ENCODE measurements around the gene FLRT1. TPM values are rescaled to one million over a fixed set of nuclear protein-coding genes. Genes with fewer than 3 reads are reported as not detected.

FLRT1 gene
- polyA plus RNA-seq, 2 of the 4 experiments (the other 2 are of a cell fraction), result 0.10 to 0.31 TPM

GRCh38 chr11:64058494-64058893 is 22.8 kb downstream of the FLRT1 start:
- Histone ChIP-seq H3K4me3 (no peak overlapping the region), H3K4me1 (peaks cover 8% of the 10 kb centered on the region; the same call in 2 of the 3 replicates), H3K27ac (no peak overlapping the region), H3K9me3 (no peaks in the 10 kb centered on the region), H3K4me2 (no peak overlapping the region)
- FAIRE-seq (no peak), DNase-seq (ENCODE audit: low read depth in 1 of 2, low spot score in 1 of 2) (no peak), ATAC-seq (no peak)
- ChIA-PET POLR2A (no interaction called here), CTCF (interaction anchor here (0.7 kb wide), 1 partner anchor 10 kb away, joined by 3 read pairs; no protein-coding TSS in a partner anchor)
- no peak for TF ChIP-seq EHF (CRISPR knock-in tag; IDR thresholded peaks at IDR 0.05)
- no peak for TF ChIP-seq ZC3H11A (IDR thresholded peaks at IDR 0.05)
- TF ChIP-seq CBX8 (IDR thresholded peaks at IDR 0.05), result no peak
- TF ChIP-seq JUN (IDR thresholded peaks at IDR 0.05), result no peak
- TF ChIP-seq EP300 (IDR thresholded peaks at IDR 0.05), result no peak
- TF ChIP-seq BCL3 (IDR thresholded peaks at IDR 0.05), result no peak
- TF ChIP-seq RNF2 (IDR thresholded peaks at IDR 0.05; ENCODE audit: borderline replicate concordance, low read depth), result no peak
- no peak for TF ChIP-seq HOXB5 (CRISPR knock-in tag; IDR thresholded peaks at IDR 0.05)
- no peak for TF ChIP-seq TFCP2L1 (CRISPR knock-in tag; IDR thresholded peaks at IDR 0.05)
- TF ChIP-seq POLR2A (IDR thresholded peaks at IDR 0.05; ENCODE audit: low read length), result no peak
- TF ChIP-seq MAZ (IDR thresholded peaks at IDR 0.05; ENCODE audit: borderline replicate concordance, low read depth, low read length), result no peak
- TF ChIP-seq CTCF (IDR thresholded peaks at IDR 0.05), result no peak
- TF ChIP-seq USF2 (IDR thresholded peaks at IDR 0.05), result no peak
- TF ChIP-seq HOXB13 (CRISPR knock-in tag; IDR thresholded peaks at IDR 0.05; ENCODE audit: low read depth), result no peak
- TF ChIP-seq FOSB (CRISPR knock-in tag; IDR thresholded peaks at IDR 0.05), result no peak
- TF ChIP-seq CEBPB (IDR thresholded peaks at IDR 0.05), result no peak
- no peak for TF ChIP-seq MAX (IDR thresholded peaks at IDR 0.05)
- TF ChIP-seq CHD2 (IDR thresholded peaks at IDR 0.05; ENCODE audit: low read length, partially characterized antibody), result no peak
- TF ChIP-seq MYC (IDR thresholded peaks at IDR 0.05; ENCODE audit: borderline replicate concordance, low read length), result no peak
- WGBS (ENCODE audit: missing lambda C conversion rate), result 92% methylated on average over 17 of the region's 17 CpGs

GRCh38 chr11:64059339-64060140 is 23.8 kb downstream of the FLRT1 start:
- H3K9me3 ChIP-seq, result no peaks in the 10 kb centered on the region
- H3K4me1 ChIP-seq, result peaks cover 8% of the 10 kb centered on the region; the same call in 2 of the 3 replicates
- no peak overlapping the region for H3K4me3 ChIP-seq
- no peak for TF ChIP-seq HMGXB4 (CRISPR knock-in tag; IDR thresholded peaks at IDR 0.05; ENCODE audit: borderline replicate concordance)
- TF ChIP-seq MAZ (IDR thresholded peaks at IDR 0.05; ENCODE audit: borderline replicate concordance, low read depth, low read length), result no peak
- no peak for TF ChIP-seq GATA3 (IDR thresholded peaks at IDR 0.05; ENCODE audit: borderline replicate concordance)
- TF ChIP-seq CHD2 (IDR thresholded peaks at IDR 0.05; ENCODE audit: low read length, partially characterized antibody), result no peak
- TF ChIP-seq HES2 (IDR thresholded peaks at IDR 0.05), result no peak
- TF ChIP-seq JUN (IDR thresholded peaks at IDR 0.05), result no peak
- TF ChIP-seq SREBF2 (IDR thresholded peaks at IDR 0.05), result no peak
- H3K4me2 ChIP-seq, result no peak overlapping the region
- no peak overlapping the region for H3K27ac ChIP-seq
- no peak for DNase-seq (ENCODE audit: low read depth in 1 of 2, low spot score in 1 of 2)
- FAIRE-seq, result no peak
- POLR2A ChIA-PET, result no interaction called here
- no peak for ATAC-seq
- CTCF ChIA-PET, result interaction anchor here (1.9 to 2.4 kb wide), 2 partner anchors 59 to 89 kb away, joined by 5 to 11 read pairs; no protein-coding TSS in a partner anchor
- WGBS (ENCODE audit: missing lambda C conversion rate), result 83% methylated on average over 15 of the region's 24 CpGs

All from A549 (cell line).